Subcutaneous abdominal adipose tissue (tissue), 5 donors: ENCODE results near the gene NPRL2.
"Not testable (repeated sequence)": the region's sequence is repeated elsewhere in the genome, so short reads cannot be mapped to it uniquely, and the experiment has no call there.

Experiments used
- H3K27ac ChIP-seq: one replicate; pipeline ENCODE4 v1.7.0; 2013; ENCODE audit warnings: low read depth, mild to moderate bottlenecking, inconsistent platforms, low read length, moderate library complexity
- H3K27me3 ChIP-seq, 5 donors: one replicate each; pipeline ENCODE4 v1.7.0; 2013; ENCODE audit warnings: low read length in 5 of 5, inconsistent platforms in 1 of 5; ENCODE audit not compliant: control insufficient read depth in 5 of 5, insufficient read depth in 4 of 5
- H3K36me3 ChIP-seq, 5 donors: one replicate each; pipeline ENCODE4 v1.7.0; 2013; ENCODE audit warnings: low read length in 5 of 5; ENCODE audit not compliant: control insufficient read depth in 5 of 5, insufficient read depth in 5 of 5
- H3K4me1 ChIP-seq, 5 donors: one replicate each; pipeline ENCODE4 v1.7.0; 2013; ENCODE audit warnings: low read length in 5 of 5, mild to moderate bottlenecking in 3 of 5, moderate library complexity in 1 of 5; ENCODE audit not compliant: control insufficient read depth in 5 of 5, insufficient read depth in 5 of 5
- H3K4me3 ChIP-seq, 5 donors: one replicate each; pipeline ENCODE4 v1.7.0; 2013; ENCODE audit warnings: low read length in 5 of 5, low read depth in 1 of 5
- H3K9ac ChIP-seq, 5 donors: one replicate each; pipeline ENCODE4 v1.7.0; 2013; ENCODE audit warnings: low read length in 5 of 5, mild to moderate bottlenecking in 4 of 5, moderate library complexity in 3 of 5
- H3K9me3 ChIP-seq, 5 donors: one replicate each; pipeline ENCODE4 v1.7.0; 2013; ENCODE audit warnings: low read length in 5 of 5; ENCODE audit not compliant: control insufficient read depth in 5 of 5
- donor health status: healthy.
- donor health status: healthy.
- donor health status: healthy.
- donor health status: healthy.
- donor health status: healthy.

The NPRL2 gene

DNA sequence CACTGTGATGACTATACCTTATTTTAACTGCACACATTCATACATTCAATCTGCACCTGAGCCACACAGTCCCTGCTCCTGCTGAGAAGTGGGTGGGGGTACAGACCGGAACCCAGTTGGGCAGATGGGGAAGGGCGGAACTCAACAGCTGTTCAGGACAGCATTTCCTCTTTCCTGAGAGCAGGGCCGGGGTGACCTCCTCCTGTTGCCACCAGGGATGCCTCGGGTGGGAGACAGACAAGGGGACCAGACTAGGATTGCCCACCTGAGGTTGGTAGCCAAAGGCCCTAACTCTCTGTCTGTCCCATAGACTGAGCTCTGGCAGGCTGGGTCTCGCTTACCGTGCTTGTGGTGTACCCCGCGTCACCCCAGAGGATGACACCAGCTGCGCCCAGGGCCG is 32.0 kb downstream of the NPRL2 start:
- Histone ChIP-seq H3K4me1 (peaks cover 26 to 82% (median 71%) of the 10 kb centered on the region in 5 donors), H3K9ac (peak overlapping the region in 2 of 5 donors; percentile 10 to 53), H3K27me3 (no peaks in the 10 kb centered on the region), H3K36me3 (peaks cover 0 to 54% (median 49%) of the 10 kb centered on the region in 5 donors), H3K4me3 (peak overlapping the region in 4 of 5 donors; percentile 22 to 95 (median 80)), H3K9me3 (no peaks in the 10 kb centered on the region), H3K27ac (no peak overlapping the region)

- no peaks in the 10 kb centered on the region for H3K9me3 ChIP-seq
- H3K36me3 ChIP-seq, result peaks cover 0 to 54% (median 49%) of the 10 kb centered on the region in 5 donors
- no peak overlapping the region for H3K27ac ChIP-seq
- peak overlapping the region in 2 of 5 donors; percentile 28 to 33 for H3K9ac ChIP-seq
- H3K4me3 ChIP-seq, result peak overlapping the region in 2 of 5 donors; percentile 79 to 81
- peaks cover 26 to 77% (median 66%) of the 10 kb centered on the region in 5 donors for H3K4me1 ChIP-seq
- no peaks in the 10 kb centered on the region for H3K27me3 ChIP-seq
Measured at GRCh38 chr3:50318163-50318562, 32.4 kb downstream of the NPRL2 start.

DNA sequence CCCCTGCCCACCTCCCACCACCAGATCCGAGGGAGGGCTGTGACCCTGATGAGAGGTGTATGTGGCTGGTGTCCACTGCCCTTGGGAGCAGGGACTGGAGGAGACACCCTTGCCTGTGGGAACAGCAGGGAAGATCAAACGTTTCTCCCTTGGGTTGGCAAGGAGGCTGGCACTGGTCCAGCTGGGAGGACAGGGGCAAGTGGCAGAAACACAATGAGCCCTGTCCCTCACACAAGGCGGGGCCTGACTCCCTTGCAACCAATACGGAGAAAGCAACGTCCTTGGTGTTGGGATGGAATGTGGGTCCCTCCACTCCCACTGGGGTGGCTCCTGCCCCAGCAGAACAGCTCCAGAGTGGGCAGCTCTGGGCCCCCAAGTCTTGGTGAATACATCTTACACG is 33.3 kb downstream of the NPRL2 start:
- Histone ChIP-seq H3K27ac (peak overlapping the region; percentile 23), H3K4me1 (peaks cover 26 to 68% (median 57%) of the 10 kb centered on the region in 5 donors), H3K9me3 (no peaks in the 10 kb centered on the region), H3K9ac (peak overlapping the region in 1 of 5 donors; percentile 53), H3K4me3 (no peak overlapping the region), H3K27me3 (no peaks in the 10 kb centered on the region), H3K36me3 (peaks cover 0 to 54% (median 49%) of the 10 kb centered on the region in 5 donors)

DNA sequence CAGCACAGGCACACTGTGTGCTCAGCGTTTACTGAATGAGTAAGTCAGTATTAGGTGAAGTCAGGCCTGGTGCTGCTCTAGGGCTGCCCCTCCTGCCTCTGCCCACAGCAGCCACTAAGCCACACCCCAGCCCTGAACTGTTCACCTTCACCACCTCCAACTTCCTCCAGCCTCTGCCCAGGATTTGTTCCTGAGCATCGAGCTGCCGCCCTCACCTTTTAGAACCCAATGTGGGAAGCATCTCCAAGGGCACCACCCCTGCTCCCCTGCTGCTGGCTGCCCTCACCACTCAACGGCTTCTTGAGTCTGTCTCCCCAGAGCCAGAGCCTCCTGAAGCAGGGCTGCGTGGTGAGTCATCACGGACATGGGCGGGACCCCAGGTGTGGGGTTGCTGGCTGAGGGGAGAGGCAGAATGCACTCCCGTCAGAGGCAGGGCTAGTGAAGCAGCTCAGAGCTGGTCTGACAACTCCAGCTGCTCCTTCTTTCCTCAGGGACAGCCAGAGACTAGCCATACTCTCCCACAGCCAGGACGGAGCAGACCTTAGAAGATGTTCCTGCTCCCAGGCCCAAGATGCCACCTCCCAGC is 33.8 kb downstream of the NPRL2 start:
- Histone ChIP-seq H3K9me3 (no peaks in the 10 kb centered on the region), H3K27me3 (no peaks in the 10 kb centered on the region), H3K4me3 (no peak overlapping the region), H3K27ac (peak overlapping the region; percentile 23), H3K36me3 (peaks cover 0 to 54% (median 49%) of the 10 kb centered on the region in 5 donors), H3K4me1 (peaks cover 26 to 63% (median 52%) of the 10 kb centered on the region in 5 donors), H3K9ac (peak overlapping the region in 1 of 5 donors; percentile 53)

DNA sequence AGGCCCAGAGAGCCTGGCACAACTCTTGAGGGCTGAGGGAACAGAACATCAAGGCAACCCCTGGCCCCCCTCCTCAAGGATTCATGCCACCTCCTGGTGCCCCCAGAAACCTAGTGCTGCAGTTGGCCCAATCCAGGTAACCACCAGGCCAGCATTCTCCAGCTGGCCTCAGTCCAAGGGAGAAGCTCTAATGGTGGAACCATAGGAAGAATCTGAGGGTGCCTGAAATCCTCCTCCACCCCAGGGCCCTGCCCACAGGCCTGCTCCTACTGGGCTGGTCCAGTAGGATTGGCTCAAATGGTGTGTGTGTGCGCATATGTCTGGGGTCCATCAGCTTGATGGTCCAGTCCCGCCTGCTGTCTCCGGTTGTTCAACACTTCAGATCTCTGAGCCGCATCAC is 35.8 kb downstream of the NPRL2 start:
- Histone ChIP-seq H3K36me3 (peaks cover 0 to 51% (median 47%) of the 10 kb centered on the region in 5 donors), H3K9me3 (no peaks in the 10 kb centered on the region), H3K4me3 (no peak overlapping the region), H3K4me1 (peaks cover 20 to 51% (median 42%) of the 10 kb centered on the region in 5 donors), H3K9ac (no peak overlapping the region), H3K27ac (peak overlapping the region; percentile 25), H3K27me3 (no peaks in the 10 kb centered on the region)

DNA sequence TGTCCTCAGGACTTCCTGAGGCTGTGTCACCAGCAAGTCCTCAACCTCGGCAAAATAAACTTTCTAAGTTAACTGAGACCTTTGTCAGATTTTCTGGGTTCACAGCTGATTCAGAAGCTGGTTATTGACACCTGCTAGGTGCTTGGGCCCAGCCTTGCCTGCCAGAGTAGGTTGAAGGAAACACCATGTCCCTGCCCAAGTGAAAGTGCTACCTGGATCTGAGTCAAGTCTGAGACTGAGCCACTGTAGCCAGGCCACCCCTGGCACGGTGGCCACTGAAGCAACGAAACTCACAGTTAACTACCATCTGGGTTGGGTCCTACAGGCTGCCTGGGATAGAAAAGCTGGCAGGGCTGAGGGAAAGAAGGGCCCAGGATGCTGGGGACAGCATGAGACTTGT is 36.2 kb downstream of the NPRL2 start:
- no peak overlapping the region for H3K4me3 ChIP-seq
- peak overlapping the region; percentile 25 for H3K27ac ChIP-seq
- no peaks in the 10 kb centered on the region for H3K9me3 ChIP-seq
- H3K9ac ChIP-seq, result peak overlapping the region in 1 of 5 donors; percentile 5
- H3K4me1 ChIP-seq, result peaks cover 16 to 46% (median 37%) of the 10 kb centered on the region in 5 donors
- peaks cover 0 to 46% (median 42%) of the 10 kb centered on the region in 5 donors for H3K36me3 ChIP-seq
- no peaks in the 10 kb centered on the region for H3K27me3 ChIP-seq

GRCh38 chr3:50312041-50312440 is 38.5 kb downstream of the NPRL2 start:
- not testable (repeated sequence) for H3K27ac ChIP-seq, H3K4me3 ChIP-seq

GRCh38 chr3:50304601-50305000 is 46.0 kb downstream of the NPRL2 start:
- H3K9ac ChIP-seq, result no peak overlapping the region
- no peaks in the 10 kb centered on the region for H3K36me3 ChIP-seq
- no peak overlapping the region for H3K4me3 ChIP-seq
- H3K4me1 ChIP-seq, result peaks cover 13 to 37% (median 27%) of the 10 kb centered on the region in 5 donors
- H3K9me3 ChIP-seq, result no peaks in the 10 kb centered on the region
- no peaks in the 10 kb centered on the region for H3K27me3 ChIP-seq
- H3K27ac ChIP-seq, result no peak overlapping the region

More at GRCh38 chr3:50312041-50312440, 38.5 kb downstream of the NPRL2 start:
- Histone ChIP-seq H3K36me3 (peaks cover 0 to 27% (median 20%) of the 10 kb centered on the region in 5 donors), H3K4me1 (peaks cover 3 to 23% (median 17%) of the 10 kb centered on the region in 5 donors)
- H3K27me3 ChIP-seq, H3K9ac ChIP-seq, H3K9me3 ChIP-seq: not testable (repeated sequence)

GRCh38 chr3:50303013-50303815 is 47.4 kb downstream of the NPRL2 start, which contains the start of gene HYAL1:
TSS of gene HYAL1 (minus strand) at chr3:50303574. CDS start at chr3:50302956, 618 bp downstream.
- Histone ChIP-seq H3K36me3 (no peaks in the 10 kb centered on the region), H3K4me1 (peaks cover 14 to 46% (median 37%) of the 10 kb centered on the region in 5 donors), H3K4me3 (peak within 1 kb of the TSS in 4 of 5 donors; percentile 38 to 51 (median 46)), H3K9ac (peak within 1 kb of the TSS in 2 of 5 donors; percentile 60 to 66), H3K27me3 (no peaks in the 10 kb centered on the region), H3K9me3 (no peaks in the 10 kb centered on the region), H3K27ac (peak within 1 kb of the TSS; percentile 57)
